HFFc6 (cell line): Measurements from ENCODE around the gene SLIT1. TPM values are rescaled to one million over a fixed set of nuclear protein-coding genes. Genes with fewer than 3 reads are reported as not detected.

ENCODE experiments used
- DNase-seq: peaks from one replicate; pipeline ENCODE4 v3.0.0-alpha.2; 2018
- H3K27ac Mint-ChIP-seq: 2 replicates; pipeline ENCODE4 v1.8.0; 2020; ENCODE audit warnings: mild to moderate bottlenecking, mixed read lengths
- H3K27me3 Mint-ChIP-seq: 2 replicates; pipeline ENCODE4 v1.8.0; 2021; ENCODE audit warnings: mild to moderate bottlenecking, moderate library complexity, mixed read lengths; ENCODE audit not compliant: insufficient read depth
- H3K36me3 Mint-ChIP-seq: 2 replicates; pipeline ENCODE4 v1.8.0; 2021; ENCODE audit warnings: low read depth, mixed read lengths
- H3K4me1 Mint-ChIP-seq: 2 replicates; pipeline ENCODE4 v1.8.0; 2020; ENCODE audit warnings: low read depth, mixed read lengths
- H3K4me3 Mint-ChIP-seq: 2 replicates; pipeline ENCODE4 v1.8.0; 2020; ENCODE audit warnings: mild to moderate bottlenecking, moderate library complexity, mixed read lengths
- H3K9me3 Mint-ChIP-seq: 2 replicates; pipeline ENCODE4 v1.8.0; 2020; ENCODE audit warnings: mild to moderate bottlenecking, mixed read lengths
- total RNA-seq, 6 experiments: library from RNA; stranded (reverse); fragmentation: NEBNext Ultra II Directional; extraction: Animal tissue kit (Norgen Biotek cat#: 25700); gene quantifications; 2 replicates in 1 of 6; 3 replicates in 5 of 6; pipeline ENCODE4 v1.2.3, GENCODE V29; 2021
- TF ChIP-seq, protein P1 (sequence below): fragments of 200-600 bp; sonication (generic); IDR thresholded peaks from 2 replicates; pipeline ENCODE4 v1.5.0; 2021; ENCODE audit warnings: antibody characterized with exemption, mild to moderate bottlenecking

SLIT1 gene
- total RNA-seq, 6 experiments from 2014 or later, result 0.05 TPM; not detected in 5

DNA sequence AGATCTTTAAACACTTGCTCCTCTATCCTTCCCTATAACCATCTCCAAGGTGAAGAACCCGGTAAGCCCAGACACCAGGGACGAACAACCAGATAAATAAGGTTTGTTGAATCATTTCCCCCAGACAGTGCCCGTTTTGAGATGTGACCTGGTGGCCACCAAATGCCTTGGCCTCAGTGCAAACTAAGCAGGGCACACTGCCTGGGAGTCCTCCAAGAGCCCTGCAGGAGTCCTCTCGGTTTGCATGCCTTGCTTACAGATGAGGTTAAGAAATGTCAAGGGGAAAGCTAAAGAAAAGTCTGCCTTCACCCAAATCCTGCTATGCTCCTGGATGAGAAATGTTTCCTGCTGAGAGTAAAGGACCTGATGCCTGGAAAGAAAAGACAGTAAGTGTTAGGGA is 31.6 kb downstream of the SLIT1 start:
- no peaks in the 10 kb centered on the region for H3K9me3 Mint-ChIP-seq
- no peak for DNase-seq
- H3K27me3 Mint-ChIP-seq, result peaks cover 21% of the 10 kb centered on the region
- no peak overlapping the region for H3K4me3 Mint-ChIP-seq
- H3K27ac Mint-ChIP-seq, result no peak overlapping the region
- H3K36me3 Mint-ChIP-seq, result no peaks in the 10 kb centered on the region
- H3K4me1 Mint-ChIP-seq, result no peaks in the 10 kb centered on the region
- TF ChIP-seq, protein P1, sequence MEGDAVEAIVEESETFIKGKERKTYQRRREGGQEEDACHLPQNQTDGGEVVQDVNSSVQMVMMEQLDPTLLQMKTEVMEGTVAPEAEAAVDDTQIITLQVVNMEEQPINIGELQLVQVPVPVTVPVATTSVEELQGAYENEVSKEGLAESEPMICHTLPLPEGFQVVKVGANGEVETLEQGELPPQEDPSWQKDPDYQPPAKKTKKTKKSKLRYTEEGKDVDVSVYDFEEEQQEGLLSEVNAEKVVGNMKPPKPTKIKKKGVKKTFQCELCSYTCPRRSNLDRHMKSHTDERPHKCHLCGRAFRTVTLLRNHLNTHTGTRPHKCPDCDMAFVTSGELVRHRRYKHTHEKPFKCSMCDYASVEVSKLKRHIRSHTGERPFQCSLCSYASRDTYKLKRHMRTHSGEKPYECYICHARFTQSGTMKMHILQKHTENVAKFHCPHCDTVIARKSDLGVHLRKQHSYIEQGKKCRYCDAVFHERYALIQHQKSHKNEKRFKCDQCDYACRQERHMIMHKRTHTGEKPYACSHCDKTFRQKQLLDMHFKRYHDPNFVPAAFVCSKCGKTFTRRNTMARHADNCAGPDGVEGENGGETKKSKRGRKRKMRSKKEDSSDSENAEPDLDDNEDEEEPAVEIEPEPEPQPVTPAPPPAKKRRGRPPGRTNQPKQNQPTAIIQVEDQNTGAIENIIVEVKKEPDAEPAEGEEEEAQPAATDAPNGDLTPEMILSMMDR, result no peak

DNA sequence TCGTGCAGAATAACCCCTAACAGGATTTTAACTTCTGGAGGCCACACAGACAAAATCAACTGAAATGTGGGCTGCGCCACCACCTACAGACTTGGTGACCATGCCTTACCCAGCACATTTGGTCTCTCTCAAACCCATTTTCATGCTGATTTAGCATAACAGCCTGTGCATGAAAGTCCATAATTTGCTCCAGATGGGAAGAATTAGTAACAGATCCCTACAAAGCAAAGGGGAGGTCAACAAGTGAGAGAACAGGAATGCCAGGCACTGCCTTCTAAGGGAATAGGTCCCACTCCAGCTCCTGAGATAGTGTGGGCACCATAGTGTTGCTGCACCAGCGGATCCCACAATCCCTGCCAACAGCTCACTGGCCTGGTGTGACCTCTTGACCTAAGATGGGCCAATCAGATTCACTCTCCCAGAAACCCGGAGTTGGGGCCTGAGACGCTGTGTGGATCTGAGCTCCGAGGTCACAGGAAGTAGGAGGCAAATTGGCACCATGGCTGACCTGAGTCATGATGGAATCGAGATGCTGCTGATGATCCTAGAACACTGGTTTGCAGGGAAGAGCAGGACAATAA is 32.4 kb downstream of the SLIT1 start:
- no peak for DNase-seq
- H3K9me3 Mint-ChIP-seq, result no peaks in the 10 kb centered on the region
- H3K27ac Mint-ChIP-seq, result no peak overlapping the region
- peaks cover 15% of the 10 kb centered on the region for H3K27me3 Mint-ChIP-seq
- no peaks in the 10 kb centered on the region for H3K4me1 Mint-ChIP-seq
- no peak overlapping the region for H3K4me3 Mint-ChIP-seq
- TF ChIP-seq, protein P1, result no peak
- no peaks in the 10 kb centered on the region for H3K36me3 Mint-ChIP-seq

DNA sequence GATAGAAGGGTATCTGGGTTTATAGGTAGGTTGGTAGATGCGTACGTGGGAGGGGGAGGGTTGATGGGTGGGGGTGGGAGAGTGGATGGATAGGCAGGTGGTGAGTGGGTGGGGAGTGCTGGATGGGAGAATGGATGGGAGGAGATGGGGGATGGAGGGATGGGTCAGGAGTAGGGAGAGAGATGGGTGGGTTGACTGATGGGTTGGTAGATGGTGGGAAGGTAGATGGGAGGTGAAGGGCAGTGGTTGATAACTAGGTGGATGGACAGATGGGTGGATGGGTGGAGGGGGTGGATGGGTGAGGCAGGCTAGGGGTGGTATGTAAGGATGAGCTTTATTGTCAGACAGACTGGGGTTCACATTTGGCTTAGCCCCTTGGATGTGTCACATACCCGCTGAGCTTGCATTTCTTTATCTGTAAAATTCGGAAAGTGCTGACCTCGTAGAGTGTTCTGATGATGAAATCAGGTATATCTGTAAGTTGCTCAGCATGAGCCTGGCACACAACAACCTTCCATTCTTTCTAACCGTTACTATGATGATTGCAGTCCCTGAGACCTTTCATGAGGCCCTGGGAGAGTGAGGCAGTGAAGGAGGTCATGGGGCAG is 34.3 kb downstream of the SLIT1 start:
- TF ChIP-seq, protein P1, result no peak
- Mint-ChIP-seq H3K4me1 (no peaks in the 10 kb centered on the region), H3K27ac (no peak overlapping the region), H3K4me3 (no peak overlapping the region), H3K9me3 (no peaks in the 10 kb centered on the region), H3K36me3 (no peaks in the 10 kb centered on the region), H3K27me3 (peaks cover 21% of the 10 kb centered on the region)
- no peak for DNase-seq

DNA sequence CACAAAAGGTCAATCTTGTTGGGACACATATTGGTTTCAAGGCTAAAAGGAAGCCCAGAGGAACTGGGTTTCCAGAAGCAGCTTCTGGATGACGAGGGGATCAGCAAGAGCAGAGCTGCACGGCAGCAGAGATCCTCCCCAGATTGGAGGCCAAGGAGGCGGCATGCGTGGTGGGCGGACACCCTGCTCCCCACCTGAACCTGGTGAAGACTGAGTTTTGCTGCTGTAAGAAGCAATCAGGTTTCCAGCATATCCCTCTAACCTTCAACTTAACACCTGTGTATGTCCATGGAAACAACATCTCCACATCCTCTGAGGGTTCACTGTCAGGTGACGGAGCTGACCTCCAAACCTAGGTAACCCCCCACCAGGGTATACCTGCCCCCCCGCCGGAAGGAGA is 35.1 kb downstream of the SLIT1 start:
- Mint-ChIP-seq H3K4me1 (no peaks in the 10 kb centered on the region), H3K36me3 (no peaks in the 10 kb centered on the region), H3K27me3 (peaks cover 28% of the 10 kb centered on the region), H3K4me3 (no peak overlapping the region), H3K9me3 (no peaks in the 10 kb centered on the region), H3K27ac (no peak overlapping the region)
- DNase-seq, result no peak
- TF ChIP-seq, protein P1, result no peak

DNA sequence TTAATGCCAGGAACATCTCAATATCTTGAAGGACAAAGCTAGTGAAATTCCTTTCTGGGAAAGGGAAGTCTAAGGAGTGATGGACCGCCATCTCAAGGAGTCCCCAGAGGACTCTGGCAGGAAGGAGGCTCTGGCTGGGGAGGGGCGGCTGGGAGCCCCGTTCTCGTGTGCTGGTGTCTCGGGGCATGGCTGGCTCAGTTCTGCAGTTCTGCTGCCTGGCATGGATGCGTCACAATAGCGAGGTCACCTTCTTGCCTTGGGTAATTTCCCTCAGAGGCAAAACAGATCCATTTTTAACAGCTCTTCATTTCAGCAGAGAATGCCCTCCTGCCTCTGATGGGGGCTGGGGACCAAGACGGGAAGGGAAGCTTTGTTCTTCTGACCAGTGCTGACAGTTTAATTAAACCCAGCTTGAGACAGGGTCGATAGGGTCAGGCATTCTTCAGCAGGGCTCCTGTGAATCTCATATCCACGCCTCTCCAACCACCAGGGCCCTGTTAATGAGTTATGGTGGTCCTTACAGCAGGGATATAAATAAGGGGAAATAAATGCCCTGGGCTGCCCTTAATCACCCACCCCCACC is 35.7 kb downstream of the SLIT1 start:
- no peaks in the 10 kb centered on the region for H3K9me3 Mint-ChIP-seq
- DNase-seq, result no peak
- no peaks in the 10 kb centered on the region for H3K36me3 Mint-ChIP-seq
- no peak overlapping the region for H3K27ac Mint-ChIP-seq
- no peaks in the 10 kb centered on the region for H3K4me1 Mint-ChIP-seq
- H3K27me3 Mint-ChIP-seq, result peaks cover 33% of the 10 kb centered on the region
- H3K4me3 Mint-ChIP-seq, result no peak overlapping the region
- TF ChIP-seq, protein P1, result no peak
